ENCODE results near the gene LARGE1. TPM values are rescaled to one million over a fixed set of nuclear protein-coding genes. Genes with fewer than 3 reads are reported as not detected.
A peak's percentile ranks its signal among the peaks of the same experiment; 100 is the strongest.

The LARGE1 gene
- total and polyA plus RNA-seq, 2 experiments from 2014 or later: 1.5 to 12.8 TPM

DNA sequence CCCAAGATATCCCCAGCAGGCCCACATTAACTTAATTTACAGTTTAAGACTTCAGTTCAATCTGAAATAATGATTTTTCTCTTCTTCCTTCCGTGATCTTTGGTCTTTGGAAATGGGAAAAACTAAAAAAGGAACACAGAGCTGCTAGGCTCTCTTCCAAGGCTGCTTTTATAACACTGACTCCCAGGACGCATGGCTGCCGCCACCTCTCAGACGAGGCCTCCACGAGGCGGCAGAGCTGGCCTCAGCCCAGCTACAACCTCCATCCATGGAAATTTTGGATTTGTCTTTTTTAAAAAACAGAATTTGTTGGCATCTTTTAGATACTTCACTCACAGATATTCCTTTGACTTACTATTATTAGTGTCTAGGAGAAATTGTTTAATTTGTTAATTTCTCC lies 476.6 kb downstream of the LARGE1 start:
- Histone ChIP-seq H3K4me3 (no peak overlapping the region), H3F3A (ENCODE audit: insufficient read depth) (peaks cover 7% of the 10 kb centered on the region; the same call in 1 of the 2 replicates), H3K79me2 (ENCODE audit: insufficient read depth) (no peaks in the 10 kb centered on the region), H3K9me2 (ENCODE audit: insufficient read depth) (no peaks in the 10 kb centered on the region), H3K36me3 (ENCODE audit: low read depth) (no peaks in the 10 kb centered on the region), H3K27ac (no peak overlapping the region), H3K27me3 (replicated peaks; ENCODE audit: insufficient read depth) (no peaks in the 10 kb centered on the region; the same call in 1 of the 2 replicates), H3K4me2 (ENCODE audit: unreplicated experiment) (no peak overlapping the region), H3K9me3 (ENCODE audit: low read depth) (no peaks in the 10 kb centered on the region), H2AFZ (no peak overlapping the region), H3K9ac (no peak overlapping the region), H4K20me1 (ENCODE audit: insufficient read depth) (no peaks in the 10 kb centered on the region), H3K4me1 (ENCODE audit: insufficient read depth) (peaks cover 2% of the 10 kb centered on the region)
- TF ChIP-seq EZH2 (IDR thresholded peaks at IDR 0.05; ENCODE audit: insufficient read depth, poor library complexity, severe bottlenecking): no peak
- no peak for TF ChIP-seq EZH2phosphoT487 (IDR thresholded peaks at IDR 0.05; ENCODE audit: insufficient read depth, low read depth)
- no peak for DNase-seq
- in situ Hi-C loops (cut with MboI): no loop called here
- WGBS, 2 experiments (ENCODE audit: low coverage in 1 of 2, low lambda C conversion rate in 2 of 2, missing lambda C conversion rate in 2 of 2): 93 to 96% methylated on average over 6 of the region's 6 CpGs

DNA sequence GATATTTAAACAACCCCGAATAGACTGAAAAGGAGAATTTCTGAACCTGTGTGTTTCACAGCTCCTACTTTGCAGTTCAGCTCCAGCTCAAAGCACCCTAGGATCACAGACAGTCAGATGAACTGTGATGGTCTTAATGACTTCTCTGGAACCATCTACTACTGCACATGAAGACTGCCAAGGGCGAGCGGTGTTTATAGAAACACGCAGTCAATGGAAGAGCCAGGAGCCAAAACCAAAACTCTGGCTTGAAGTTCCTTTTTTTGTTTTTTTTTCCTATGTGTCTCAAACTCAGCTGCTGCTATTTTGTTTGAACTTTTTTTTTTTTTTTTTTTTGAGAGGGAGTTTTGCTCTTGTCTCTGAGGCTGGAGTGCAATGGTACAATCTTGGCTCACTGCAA lies 479.5 kb downstream of the LARGE1 start:
- Histone ChIP-seq H3K9ac (no peak overlapping the region), H3K36me3 (ENCODE audit: low read depth) (no peaks in the 10 kb centered on the region), H3K4me2 (ENCODE audit: unreplicated experiment) (no peak overlapping the region), H2AFZ (no peak overlapping the region), H3F3A (ENCODE audit: insufficient read depth) (peaks cover 11% of the 10 kb centered on the region), H3K9me2 (ENCODE audit: insufficient read depth) (no peaks in the 10 kb centered on the region), H3K79me2 (ENCODE audit: insufficient read depth) (no peaks in the 10 kb centered on the region), H3K27me3 (replicated peaks; ENCODE audit: insufficient read depth) (peaks cover 5% of the 10 kb centered on the region), H3K4me3 (no peak overlapping the region), H3K9me3 (ENCODE audit: low read depth) (no peaks in the 10 kb centered on the region), H3K4me1 (ENCODE audit: insufficient read depth) (peaks cover 6% of the 10 kb centered on the region), H4K20me1 (ENCODE audit: insufficient read depth) (no peaks in the 10 kb centered on the region), H3K27ac (no peak overlapping the region)
- 45 to 48% methylated on average over 4 of the region's 4 CpGs for WGBS, 2 experiments (ENCODE audit: low coverage in 1 of 2, low lambda C conversion rate in 2 of 2, missing lambda C conversion rate in 2 of 2)
- TF ChIP-seq EZH2phosphoT487 (IDR thresholded peaks at IDR 0.05; ENCODE audit: insufficient read depth, low read depth): no peak
- TF ChIP-seq EZH2 (IDR thresholded peaks at IDR 0.05; ENCODE audit: insufficient read depth, poor library complexity, severe bottlenecking): no peak
- no peak for DNase-seq
- in situ Hi-C loops (cut with MboI): no loop called here

DNA sequence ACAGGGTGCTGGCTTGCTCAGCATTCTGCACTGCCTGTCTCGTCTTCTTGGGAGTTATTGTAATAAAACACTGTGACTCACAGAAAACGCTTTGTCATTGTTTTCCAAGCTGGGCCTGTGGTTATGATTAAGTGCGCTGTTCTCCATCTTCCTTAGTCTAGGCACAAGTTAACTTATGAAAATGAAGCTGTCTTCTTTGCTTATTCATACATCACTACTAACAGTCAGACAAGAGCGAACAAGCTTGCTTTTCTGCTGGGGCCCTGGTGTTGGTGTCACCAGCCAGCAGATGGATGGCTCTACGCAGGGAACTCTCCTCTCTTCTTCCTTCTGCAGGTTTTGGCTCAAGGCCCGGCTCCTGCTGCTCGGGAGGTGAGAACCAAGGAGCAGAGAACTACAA lies 482.0 kb downstream of the LARGE1 start:
- Histone ChIP-seq H2AFZ (no peak overlapping the region), H3K4me1 (ENCODE audit: insufficient read depth) (peaks cover 6% of the 10 kb centered on the region), H3K9me3 (ENCODE audit: low read depth) (no peaks in the 10 kb centered on the region), H3K9me2 (ENCODE audit: insufficient read depth) (no peaks in the 10 kb centered on the region), H3F3A (ENCODE audit: insufficient read depth) (peaks cover 11% of the 10 kb centered on the region), H3K36me3 (ENCODE audit: low read depth) (no peaks in the 10 kb centered on the region), H3K9ac (no peak overlapping the region), H3K27ac (peak overlapping the region; percentile 54), H3K79me2 (ENCODE audit: insufficient read depth) (no peaks in the 10 kb centered on the region), H4K20me1 (ENCODE audit: insufficient read depth) (no peaks in the 10 kb centered on the region), H3K27me3 (replicated peaks; ENCODE audit: insufficient read depth) (peaks cover 11% of the 10 kb centered on the region), H3K4me3 (no peak overlapping the region), H3K4me2 (ENCODE audit: unreplicated experiment) (peak overlapping the region; percentile 60)
- TF ChIP-seq EZH2 (IDR thresholded peaks at IDR 0.05; ENCODE audit: insufficient read depth, poor library complexity, severe bottlenecking) (no peak), EZH2phosphoT487 (IDR thresholded peaks at IDR 0.05; ENCODE audit: insufficient read depth, low read depth) (0 out of 2 replicates have a peak, but pooled peaks have one; percentile 37)
- in situ Hi-C loops (cut with MboI): no loop called here
- 7 to 13% methylated on average over 7 of the region's 7 CpGs for WGBS, 2 experiments (ENCODE audit: low coverage in 1 of 2, low lambda C conversion rate in 2 of 2, missing lambda C conversion rate in 2 of 2)
- DNase-seq: peak; percentile 92

DNA sequence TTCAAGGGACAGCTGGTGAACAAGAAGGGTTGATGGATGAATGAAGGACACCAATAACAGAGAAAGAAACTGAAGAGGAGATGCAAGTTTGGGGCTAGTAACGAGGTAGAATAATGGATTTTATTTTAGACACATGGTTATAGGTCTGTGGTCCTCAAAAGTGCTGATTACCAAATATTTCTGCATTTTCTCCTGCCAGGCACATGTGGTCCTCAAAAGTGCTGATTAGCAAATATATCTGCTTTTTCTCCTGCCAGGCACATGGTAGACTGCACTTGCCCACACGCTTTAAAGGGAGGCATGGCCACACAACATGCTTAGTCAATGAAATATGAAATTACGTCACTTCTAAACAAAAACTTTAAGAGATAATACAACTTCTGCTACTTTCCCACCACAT lies 489.0 kb downstream of the LARGE1 start:
- Histone ChIP-seq H3K4me3 (no peak overlapping the region), H3K79me2 (ENCODE audit: insufficient read depth) (no peaks in the 10 kb centered on the region), H3K9me2 (ENCODE audit: insufficient read depth) (no peaks in the 10 kb centered on the region), H3K27ac (no peak overlapping the region), H3K9ac (no peak overlapping the region), H3K27me3 (replicated peaks; ENCODE audit: insufficient read depth) (peaks cover 11% of the 10 kb centered on the region; the same call in 1 of the 2 replicates), H3K36me3 (ENCODE audit: low read depth) (no peaks in the 10 kb centered on the region), H3K4me1 (ENCODE audit: insufficient read depth) (no peaks in the 10 kb centered on the region), H4K20me1 (ENCODE audit: insufficient read depth) (no peaks in the 10 kb centered on the region), H3K9me3 (ENCODE audit: low read depth) (no peaks in the 10 kb centered on the region), H2AFZ (no peak overlapping the region), H3F3A (ENCODE audit: insufficient read depth) (no peaks in the 10 kb centered on the region), H3K4me2 (ENCODE audit: unreplicated experiment) (no peak overlapping the region)
- in situ Hi-C loops (cut with MboI): no loop called here
- no peak for TF ChIP-seq EZH2phosphoT487 (IDR thresholded peaks at IDR 0.05; ENCODE audit: insufficient read depth, low read depth)
- TF ChIP-seq EZH2 (IDR thresholded peaks at IDR 0.05; ENCODE audit: insufficient read depth, poor library complexity, severe bottlenecking): no peak
- 89 to 95% methylated on average over 3 of the region's 3 CpGs for WGBS, 2 experiments (ENCODE audit: low coverage in 1 of 2, low lambda C conversion rate in 2 of 2, missing lambda C conversion rate in 2 of 2)
- DNase-seq: no peak

DNA sequence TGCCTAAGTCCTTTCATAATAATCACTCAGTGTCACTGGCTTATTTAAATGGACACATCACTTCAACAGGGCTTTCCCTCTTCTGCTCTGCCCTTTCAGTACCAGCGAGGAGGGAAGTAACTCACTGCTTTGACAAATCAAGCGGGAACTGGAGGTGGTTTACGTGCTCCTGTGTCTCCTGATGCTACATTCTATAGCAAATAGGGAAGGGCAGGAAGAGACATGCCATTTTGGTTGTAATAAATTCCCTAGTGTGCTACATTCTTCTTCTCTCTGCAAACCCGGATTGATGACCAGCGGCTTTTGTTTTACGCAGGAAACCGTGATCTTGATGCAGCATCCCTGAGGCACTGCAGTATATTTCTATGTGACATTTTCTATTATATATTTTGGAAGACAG lies 491.0 kb downstream of the LARGE1 start:
- no peaks in the 10 kb centered on the region for H3K9me3 ChIP-seq (ENCODE audit: low read depth)
- H4K20me1 ChIP-seq (ENCODE audit: insufficient read depth): no peaks in the 10 kb centered on the region
- no peak overlapping the region for H3K27ac ChIP-seq
- H3K9ac ChIP-seq: no peak overlapping the region
- no peak overlapping the region for H3K4me2 ChIP-seq (ENCODE audit: unreplicated experiment)
- H3K4me3 ChIP-seq: no peak overlapping the region
- no peak for DNase-seq
- no peaks in the 10 kb centered on the region for H3K4me1 ChIP-seq (ENCODE audit: insufficient read depth)
- no peaks in the 10 kb centered on the region for H3K9me2 ChIP-seq (ENCODE audit: insufficient read depth)
- H3K27me3 ChIP-seq (replicated peaks; ENCODE audit: insufficient read depth): no peaks in the 10 kb centered on the region
- H3K79me2 ChIP-seq (ENCODE audit: insufficient read depth): no peaks in the 10 kb centered on the region
- H3F3A ChIP-seq (ENCODE audit: insufficient read depth): no peaks in the 10 kb centered on the region
- 99% methylated on average over 7 of the region's 7 CpGs for WGBS, 2 experiments (ENCODE audit: low coverage in 1 of 2, low lambda C conversion rate in 2 of 2, missing lambda C conversion rate in 2 of 2)
- in situ Hi-C loops (cut with MboI): no loop called here
- TF ChIP-seq EZH2phosphoT487 (IDR thresholded peaks at IDR 0.05; ENCODE audit: insufficient read depth, low read depth) (no peak), EZH2 (IDR thresholded peaks at IDR 0.05; ENCODE audit: insufficient read depth, poor library complexity, severe bottlenecking) (no peak)
- H3K36me3 ChIP-seq (ENCODE audit: low read depth): no peaks in the 10 kb centered on the region
- H2AFZ ChIP-seq: no peak overlapping the region

All from GM23248 (cell line).